ENCODE measurements around the gene MRPS10. TPM values are rescaled to one million over a fixed set of nuclear protein-coding genes. Genes with fewer than 3 reads are reported as not detected.

The MRPS10 gene
- total RNA-seq = 48.8 and 49.7 TPM in 2 replicates

GRCh38 chr6:42217519-42218367, at the start of gene MRPS10:
Gene MRPS10 (minus strand): TSS chr6:42217861. CDS start chr6:42217849, 12 bp downstream.
- DNase-seq (ENCODE audit: low spot score) = peak; percentile 89
- intact Hi-C loops (cut with micrococcal nuclease) = loop anchor here (1.0 to 5.0 kb wide), 11 partner anchors 50 to 1299 kb away; partner anchors contain the start of genes BYSL, MED20, POLR1C and TAF8
- H3K9me3 Mint-ChIP-seq = no peaks in the 10 kb centered on the region
- peak within 1 kb of the TSS; percentile 96 for H3K4me3 Mint-ChIP-seq
- H3K4me1 Mint-ChIP-seq (ENCODE audit: low read depth) = peaks cover 20% of the 10 kb centered on the region
- no peaks in the 10 kb centered on the region for H3K27me3 Mint-ChIP-seq (ENCODE audit: insufficient read depth)
- peaks cover 12% of the 10 kb centered on the region for H3K36me3 Mint-ChIP-seq (ENCODE audit: low read depth)
- H3K27ac Mint-ChIP-seq = peak within 1 kb of the TSS; percentile 89

DNA sequence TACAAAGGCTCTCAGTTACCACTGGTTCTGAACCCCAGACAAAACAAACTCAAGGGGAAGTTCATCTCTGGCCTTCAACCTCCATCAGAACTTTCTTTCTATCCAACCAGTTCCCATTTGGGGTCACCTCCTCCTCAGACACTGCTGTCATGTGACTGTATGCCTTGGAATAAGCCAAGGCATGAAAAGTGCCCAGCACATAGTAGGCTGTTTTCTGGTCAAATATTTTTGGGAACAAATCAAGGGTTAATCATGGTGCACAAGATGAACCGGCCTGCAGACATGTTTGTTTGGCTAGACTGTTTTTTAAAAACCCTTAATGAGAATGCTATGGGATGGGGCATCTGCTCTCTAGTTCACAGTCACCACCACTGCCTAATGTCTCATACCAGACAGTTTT, 48.9 kb upstream of the MRPS10 start:
- no peak for DNase-seq (ENCODE audit: low spot score)
- Mint-ChIP-seq H3K9me3 (no peaks in the 10 kb centered on the region), H3K27me3 (ENCODE audit: insufficient read depth) (no peaks in the 10 kb centered on the region), H3K4me1 (ENCODE audit: low read depth) (peaks cover 32% of the 10 kb centered on the region), H3K36me3 (ENCODE audit: low read depth) (peaks cover 34% of the 10 kb centered on the region), H3K27ac (peak overlapping the region; percentile 63), H3K4me3 (no peak overlapping the region)
- intact Hi-C loops (cut with micrococcal nuclease) = no loop called here

DNA sequence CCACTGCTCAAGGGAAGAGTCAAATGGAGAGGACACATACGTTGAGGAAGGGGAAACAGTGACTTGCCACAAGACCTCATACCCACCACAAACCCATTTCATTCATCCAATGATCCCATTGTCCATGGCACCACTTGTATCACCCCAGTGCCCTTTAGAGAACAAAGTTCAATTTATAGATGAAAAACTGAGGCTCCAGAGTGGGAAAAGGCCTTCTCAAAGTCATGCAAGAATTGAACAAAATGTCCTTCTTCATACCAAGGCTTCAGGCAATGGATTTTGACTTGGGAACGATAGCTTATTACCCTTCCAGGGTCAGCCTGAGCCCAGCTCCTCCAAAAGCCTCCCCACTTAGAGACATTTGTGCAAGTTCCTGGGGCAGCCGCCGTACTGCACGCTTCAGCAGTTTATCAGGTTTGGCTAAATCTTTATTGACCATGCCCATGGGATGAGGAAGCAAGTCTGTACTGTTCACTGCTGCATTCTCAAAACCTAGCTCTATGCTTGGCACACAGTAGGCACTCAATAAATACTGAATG, 47.3 kb upstream of the MRPS10 start:
- H3K4me1 Mint-ChIP-seq (ENCODE audit: low read depth) = peaks cover 33% of the 10 kb centered on the region
- peaks cover 30% of the 10 kb centered on the region for H3K36me3 Mint-ChIP-seq (ENCODE audit: low read depth)
- H3K4me3 Mint-ChIP-seq = no peak overlapping the region
- intact Hi-C loops (cut with micrococcal nuclease) = loop anchor here (5.0 kb wide), 2 partner anchors 187 to 267 kb away; partner anchors contain the start of gene TRERF1
- H3K27ac Mint-ChIP-seq = no peak overlapping the region
- H3K27me3 Mint-ChIP-seq (ENCODE audit: insufficient read depth) = no peaks in the 10 kb centered on the region
- DNase-seq (ENCODE audit: low spot score) = no peak
- no peaks in the 10 kb centered on the region for H3K9me3 Mint-ChIP-seq

DNA sequence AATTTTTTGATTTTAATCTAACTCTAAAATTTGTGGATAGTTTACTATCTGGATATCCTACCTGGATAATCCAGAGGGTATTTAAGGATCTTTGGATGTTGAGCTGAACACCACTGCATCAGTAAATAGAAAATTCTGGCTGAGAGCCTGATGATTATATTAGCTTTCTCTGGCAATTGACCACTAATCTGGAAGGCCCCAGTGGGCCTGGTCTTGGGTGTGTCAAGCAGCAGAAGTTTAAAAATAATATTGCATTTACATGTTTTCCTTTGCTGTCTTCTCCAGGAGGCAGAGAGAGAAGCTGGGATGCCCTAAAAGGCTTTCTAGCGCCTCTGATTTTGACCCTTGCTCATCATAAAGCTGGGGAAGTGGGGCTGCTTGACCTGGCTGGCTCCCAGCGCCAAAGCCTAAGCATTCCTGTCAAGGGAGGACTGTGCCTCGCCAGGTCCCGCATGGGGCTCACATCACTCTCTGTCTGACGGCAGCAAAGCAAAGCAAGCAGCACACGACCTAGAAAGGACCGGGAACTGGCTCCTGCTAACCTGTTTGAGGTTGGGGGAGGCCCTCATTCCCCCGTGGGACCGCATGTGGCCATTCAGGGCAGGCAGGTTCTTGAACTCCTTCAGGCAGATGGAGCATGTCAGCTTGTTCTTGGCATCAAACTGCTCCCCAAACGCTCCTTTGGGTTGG, 46.6 kb upstream of the MRPS10 start:
- Mint-ChIP-seq H3K9me3 (no peaks in the 10 kb centered on the region), H3K27me3 (ENCODE audit: insufficient read depth) (no peaks in the 10 kb centered on the region), H3K36me3 (ENCODE audit: low read depth) (peaks cover 30% of the 10 kb centered on the region), H3K4me3 (no peak overlapping the region), H3K27ac (no peak overlapping the region), H3K4me1 (ENCODE audit: low read depth) (peaks cover 27% of the 10 kb centered on the region)
- intact Hi-C loops (cut with micrococcal nuclease) = loop anchor here (5.0 kb wide), 2 partner anchors 188 to 268 kb away; partner anchors contain the start of gene TRERF1
- DNase-seq (ENCODE audit: low spot score) = no peak

GRCh38 chr6:42263165-42263728, 45.6 kb upstream of the MRPS10 start:
- H3K27ac Mint-ChIP-seq = no peak overlapping the region

GRCh38 chr6:42260972-42261371, 43.3 kb upstream of the MRPS10 start:
- no peak for DNase-seq (ENCODE audit: low spot score)
- Mint-ChIP-seq H3K27me3 (ENCODE audit: insufficient read depth) (no peaks in the 10 kb centered on the region), H3K4me1 (ENCODE audit: low read depth) (peaks cover 14% of the 10 kb centered on the region), H3K36me3 (ENCODE audit: low read depth) (peaks cover 37% of the 10 kb centered on the region), H3K9me3 (no peaks in the 10 kb centered on the region), H3K27ac (peak overlapping the region; percentile 61), H3K4me3 (no peak overlapping the region)
- intact Hi-C loops (cut with micrococcal nuclease) = loop anchor here (1.0 to 5.0 kb wide), 3 partner anchors 191 to 286 kb away; partner anchors contain the start of gene TRERF1

More at GRCh38 chr6:42263165-42263728, 45.6 kb upstream of the MRPS10 start:
- H3K27me3 Mint-ChIP-seq (ENCODE audit: insufficient read depth) = no peaks in the 10 kb centered on the region
- no peak for DNase-seq (ENCODE audit: low spot score)
- H3K4me1 Mint-ChIP-seq (ENCODE audit: low read depth) = peaks cover 26% of the 10 kb centered on the region
- H3K9me3 Mint-ChIP-seq = no peaks in the 10 kb centered on the region
- H3K36me3 Mint-ChIP-seq (ENCODE audit: low read depth) = peaks cover 33% of the 10 kb centered on the region
- intact Hi-C loops (cut with micrococcal nuclease) = loop anchor here (5.0 kb wide), 2 partner anchors 189 to 269 kb away; partner anchors contain the start of gene TRERF1
- H3K4me3 Mint-ChIP-seq = no peak overlapping the region

DNA sequence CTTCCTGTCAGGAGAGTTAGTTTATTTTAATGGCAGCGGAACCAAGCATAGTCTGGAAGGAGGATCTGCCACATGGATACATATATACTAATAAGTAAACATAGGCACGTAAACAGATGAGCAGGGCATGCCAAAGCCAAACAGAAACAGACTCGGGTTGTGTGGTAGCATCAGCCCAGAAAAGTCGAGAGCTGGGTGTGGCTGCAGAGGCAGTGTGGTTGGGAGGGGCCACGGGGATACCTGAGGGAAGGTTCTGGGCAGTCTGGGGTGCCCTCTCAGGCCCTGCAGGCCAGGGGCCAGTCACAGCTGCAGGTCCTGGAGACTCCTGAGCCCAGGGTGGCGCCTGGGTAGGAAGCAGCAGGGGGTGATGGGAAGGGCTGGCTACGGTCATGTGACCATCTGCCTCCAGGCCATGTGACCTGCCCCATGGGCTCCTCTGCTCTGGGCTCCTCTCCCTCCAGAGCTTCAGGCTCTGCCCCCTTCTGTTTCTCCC, 42.8 kb upstream of the MRPS10 start:
- Mint-ChIP-seq H3K27ac (peak overlapping the region; percentile 73), H3K4me3 (no peak overlapping the region), H3K4me1 (ENCODE audit: low read depth) (peaks cover 14% of the 10 kb centered on the region), H3K9me3 (no peaks in the 10 kb centered on the region), H3K36me3 (ENCODE audit: low read depth) (peaks cover 42% of the 10 kb centered on the region), H3K27me3 (ENCODE audit: insufficient read depth) (no peaks in the 10 kb centered on the region)
- no peak for DNase-seq (ENCODE audit: low spot score)
- intact Hi-C loops (cut with micrococcal nuclease) = loop anchor here (5.0 kb wide), 2 partner anchors 192 to 272 kb away; partner anchors contain the start of gene TRERF1

DNA sequence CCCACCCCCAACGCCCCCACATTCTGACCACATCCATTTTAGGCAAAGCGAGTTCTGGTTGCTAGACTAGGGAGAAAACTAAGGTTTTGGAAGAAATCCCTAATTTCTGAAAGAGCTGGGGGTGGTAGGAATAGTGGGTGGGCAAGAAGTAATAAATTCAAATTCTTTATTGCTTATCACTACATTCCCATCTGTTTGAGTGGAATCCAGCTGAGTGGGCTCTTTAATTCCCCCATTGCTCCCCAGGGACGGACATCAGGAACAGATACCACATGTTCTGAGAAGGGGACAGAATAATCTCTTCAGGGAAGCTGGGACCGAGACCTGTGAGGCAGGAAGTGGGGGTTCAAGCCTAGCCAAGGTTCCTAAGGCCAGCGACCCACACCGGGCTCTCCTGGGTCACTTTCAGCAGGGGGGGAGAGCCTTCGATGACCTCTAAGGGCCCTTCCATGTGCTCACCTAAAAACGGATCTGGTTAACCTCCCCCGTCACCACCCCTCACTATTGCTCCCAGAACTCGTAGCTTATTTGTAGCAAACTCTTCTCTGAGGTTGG, 42.3 kb upstream of the MRPS10 start:
- H3K4me3 Mint-ChIP-seq = no peak overlapping the region
- peaks cover 14% of the 10 kb centered on the region for H3K4me1 Mint-ChIP-seq (ENCODE audit: low read depth)
- no peak overlapping the region for H3K27ac Mint-ChIP-seq
- H3K36me3 Mint-ChIP-seq (ENCODE audit: low read depth) = peaks cover 44% of the 10 kb centered on the region
- no peaks in the 10 kb centered on the region for H3K27me3 Mint-ChIP-seq (ENCODE audit: insufficient read depth)
- H3K9me3 Mint-ChIP-seq = no peaks in the 10 kb centered on the region
- intact Hi-C loops (cut with micrococcal nuclease) = loop anchor here (5.0 kb wide), 2 partner anchors 192 to 272 kb away; partner anchors contain the start of gene TRERF1
- no peak for DNase-seq (ENCODE audit: low spot score)

GRCh38 chr6:42259286-42259685, 41.6 kb upstream of the MRPS10 start:
- intact Hi-C loops (cut with micrococcal nuclease) = no loop called here
- Mint-ChIP-seq H3K4me3 (no peak overlapping the region), H3K27me3 (ENCODE audit: insufficient read depth) (no peaks in the 10 kb centered on the region), H3K36me3 (ENCODE audit: low read depth) (peaks cover 49% of the 10 kb centered on the region), H3K27ac (no peak overlapping the region), H3K4me1 (ENCODE audit: low read depth) (peaks cover 14% of the 10 kb centered on the region), H3K9me3 (no peaks in the 10 kb centered on the region)
- no peak for DNase-seq (ENCODE audit: low spot score)

DNA sequence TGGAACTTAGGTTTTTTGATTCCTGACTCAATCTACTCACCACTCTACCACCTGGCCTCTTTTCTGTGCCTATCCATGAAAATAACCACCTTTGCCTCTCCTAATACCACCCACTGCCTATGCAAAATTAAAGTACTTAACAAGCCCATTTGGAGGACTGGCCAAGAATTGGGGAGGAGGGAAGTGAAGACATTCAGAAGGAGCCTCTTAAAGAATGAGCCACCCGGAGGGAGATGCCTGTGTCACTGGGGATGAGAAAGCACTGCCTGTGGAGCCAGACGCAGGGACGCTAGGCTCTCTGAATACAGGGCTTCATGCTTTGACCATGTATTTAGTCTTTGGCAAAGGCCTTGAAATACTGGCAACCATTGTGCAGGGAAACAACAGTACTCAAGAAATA, 40.0 kb upstream of the MRPS10 start:
- Mint-ChIP-seq H3K27me3 (ENCODE audit: insufficient read depth) (no peaks in the 10 kb centered on the region), H3K4me1 (ENCODE audit: low read depth) (peaks cover 14% of the 10 kb centered on the region), H3K4me3 (no peak overlapping the region), H3K36me3 (ENCODE audit: low read depth) (peaks cover 54% of the 10 kb centered on the region), H3K27ac (no peak overlapping the region), H3K9me3 (no peaks in the 10 kb centered on the region)
- intact Hi-C loops (cut with micrococcal nuclease) = no loop called here
- no peak for DNase-seq (ENCODE audit: low spot score)

DNA sequence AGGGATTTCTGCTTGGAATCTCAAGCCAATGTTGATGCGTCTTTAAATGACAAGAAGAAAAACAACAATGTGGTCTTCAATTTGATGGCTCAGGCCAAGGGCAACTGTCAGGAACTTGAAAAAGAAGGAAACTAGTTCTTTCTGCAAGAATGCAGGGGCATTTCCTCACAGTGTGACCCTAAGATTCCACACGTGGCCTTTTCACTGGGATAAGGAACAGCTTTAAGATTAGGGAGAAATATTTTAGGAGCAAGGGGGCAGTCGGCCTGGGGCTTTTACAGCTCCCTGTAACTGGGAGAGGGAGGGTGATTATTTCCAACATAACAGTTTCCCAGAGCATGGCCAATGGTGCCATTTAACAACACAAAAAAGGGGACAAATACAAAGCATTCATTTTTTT, 39.4 kb upstream of the MRPS10 start:
- intact Hi-C loops (cut with micrococcal nuclease) = no loop called here
- no peak for DNase-seq (ENCODE audit: low spot score)
- H3K9me3 Mint-ChIP-seq = no peaks in the 10 kb centered on the region
- H3K36me3 Mint-ChIP-seq (ENCODE audit: low read depth) = peaks cover 55% of the 10 kb centered on the region
- H3K27ac Mint-ChIP-seq = no peak overlapping the region
- H3K4me3 Mint-ChIP-seq = no peak overlapping the region
- peaks cover 12% of the 10 kb centered on the region for H3K4me1 Mint-ChIP-seq (ENCODE audit: low read depth)
- no peaks in the 10 kb centered on the region for H3K27me3 Mint-ChIP-seq (ENCODE audit: insufficient read depth)

- no peak for DNase-seq (ENCODE audit: low spot score)
- H3K36me3 Mint-ChIP-seq (ENCODE audit: low read depth) = peaks cover 56% of the 10 kb centered on the region
- no peak overlapping the region for H3K4me3 Mint-ChIP-seq
- intact Hi-C loops (cut with micrococcal nuclease) = no loop called here
- no peaks in the 10 kb centered on the region for H3K9me3 Mint-ChIP-seq
- H3K4me1 Mint-ChIP-seq (ENCODE audit: low read depth) = no peaks in the 10 kb centered on the region
- no peak overlapping the region for H3K27ac Mint-ChIP-seq
- no peaks in the 10 kb centered on the region for H3K27me3 Mint-ChIP-seq (ENCODE audit: insufficient read depth)
Measured at GRCh38 chr6:42255050-42255449, 37.4 kb upstream of the MRPS10 start.

Measured in activated T-helper 1 cell treated with anti-CD3 and anti-CD28 coated beads, Interleukin-12 subunit alpha, Interleukin-12 subunit beta, Interleukin-2, Interleukin-4 antibody, amounts not matched to agents 30 ng/mL and 10 ng/mL and 1 ng/mL, durations not matched to agents 14 hours and 24 hours and 36 hours (primary cell).